SU-DHL-6 (cell line): ENCODE measurements around the gene HOMER2.

Experiments used
- CTCF ChIP-seq: fragments of 200-600 bp; sonication (generic); IDR thresholded peaks from one replicate; pipeline ENCODE4 v1.5.1; 2017; ENCODE audit warnings: antibody characterized with exemption, mild to moderate bottlenecking, low read length, moderate library complexity; ENCODE audit not compliant: insufficient read depth, poor library complexity, severe bottlenecking
- EZH2phosphoT487 ChIP-seq: fragments of 200-600 bp; sonication (generic), shearing (Covaris generic); conservative IDR thresholded peaks from 2 replicates; pipeline ENCODE4 v1.6.1; 2018; ENCODE audit warnings: mild to moderate bottlenecking, antibody characterized with exemption, low read length, moderate library complexity, mixed read lengths

GRCh38 chr15:82931221-82931620 is 21.3 kb downstream of the HOMER2 start:
- no peak for TF ChIP-seq EZH2phosphoT487
- TF ChIP-seq CTCF = no peak
